AG09319 (cell line): ENCODE measurements around the gene CREBBP.
"Not testable (repeated sequence)": the region's sequence is repeated elsewhere in the genome, so short reads cannot be mapped to it uniquely, and the experiment has no call there.

ENCODE experiments used
- DNase-seq: peaks from one replicate; pipeline ENCODE4 v3.0.0-alpha.2; 2010; ENCODE audit warnings: low read depth; ENCODE audit errors: extremely low read depth
- CTCF ChIP-seq: IDR thresholded peaks from 2 replicates; pipeline ENCODE4 v1.5.1; 2011; ENCODE audit warnings: low read depth, mild to moderate bottlenecking, inconsistent platforms, low read length, moderate library complexity

CREBBP gene

GRCh38 chr16:3890091-3890490, 9.6 kb upstream of the CREBBP start:
- TF ChIP-seq CTCF = no peak
- no peak for DNase-seq

DNA sequence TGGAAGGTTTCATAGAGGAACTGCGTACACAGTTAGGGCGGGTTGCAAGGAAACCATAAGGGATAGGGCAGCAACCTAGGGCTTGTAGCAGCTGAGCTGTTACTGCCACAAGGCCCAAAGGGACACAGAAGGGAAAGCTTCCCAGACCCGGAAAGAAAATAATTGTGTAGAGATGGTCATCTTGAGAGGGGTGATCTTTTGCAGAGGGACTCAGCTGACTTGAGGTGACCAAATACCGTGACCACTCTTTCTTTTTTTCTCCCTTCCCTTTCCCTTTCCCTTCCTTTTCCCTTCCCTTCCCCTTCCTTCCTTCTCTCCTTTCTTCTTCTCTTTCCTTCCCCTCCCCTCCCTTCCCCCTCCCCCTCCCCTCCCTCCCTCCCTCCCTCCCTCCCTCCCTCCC, 8.5 kb upstream of the CREBBP start:
- TF ChIP-seq CTCF = no peak
- DNase-seq = no peak

- not testable (repeated sequence) for DNase-seq
Measured at GRCh38 chr16:3885999-3886398, 5.5 kb upstream of the CREBBP start.

- TF ChIP-seq CTCF = no peak
- no peak for DNase-seq
Measured at GRCh38 chr16:3884398-3884797, 3.9 kb upstream of the CREBBP start.

DNA sequence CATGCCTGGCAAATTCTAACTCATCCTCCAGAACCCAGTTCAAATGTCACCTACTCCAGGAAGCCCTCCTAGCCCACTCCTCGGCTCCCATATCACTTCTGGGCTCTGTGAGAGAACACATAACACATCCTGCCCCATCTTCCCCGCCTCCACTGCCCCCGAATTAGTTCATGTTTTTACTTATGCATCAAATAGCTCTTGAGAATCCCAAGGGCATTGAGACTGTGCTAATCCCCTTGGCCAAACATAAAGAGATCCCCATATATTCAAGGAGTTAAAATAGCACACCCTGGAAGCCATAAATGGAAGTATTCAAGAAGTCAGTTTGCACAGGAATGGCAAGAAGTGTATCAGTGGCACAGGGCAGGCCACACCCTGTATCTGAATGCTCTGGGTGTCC, 2.0 kb upstream of the CREBBP start:
- no peak for DNase-seq
- no peak for TF ChIP-seq CTCF

GRCh38 chr16:3881499-3881990, 1.0 kb upstream of the CREBBP start:
- no peak for DNase-seq
- TF ChIP-seq CTCF = no peak

- TF ChIP-seq CTCF = peak; percentile 17
- no peak for DNase-seq
Measured at GRCh38 chr16:3879887-3880564, 487 bp downstream of the CREBBP start.
